NB4 (cell line): Measurements from ENCODE around the gene CCR7.

Experiments used
- DNase-seq: peaks from one replicate; pipeline ENCODE4 v3.0.0; 2010; ENCODE audit warnings: low read depth
- H3K4me3 ChIP-seq: one replicate; pipeline ENCODE4 v1.5.1; 2011; ENCODE audit warnings: mild to moderate bottlenecking, low read depth, low read length, moderate library complexity
- MYC ChIP-seq: IDR thresholded peaks from 2 replicates; pipeline ENCODE4 v1.6.1; 2011; ENCODE audit warnings: low read depth, low read length
- POLR2A ChIP-seq: IDR thresholded peaks from 2 replicates; pipeline ENCODE4 v1.6.1; 2011; ENCODE audit warnings: mild to moderate bottlenecking; ENCODE audit not compliant: insufficient read length; ENCODE audit errors: extremely low read depth
- TF ChIP-seq, protein P1 (sequence below): IDR thresholded peaks from 2 replicates; pipeline ENCODE4 v1.6.1; 2011; ENCODE audit warnings: low read depth, low read length
- TF ChIP-seq, protein P2 (sequence below): IDR thresholded peaks from one replicate; pipeline ENCODE4 v1.5.1; 2012; ENCODE audit warnings: low read depth, low read length

CCR7 gene, protein sequence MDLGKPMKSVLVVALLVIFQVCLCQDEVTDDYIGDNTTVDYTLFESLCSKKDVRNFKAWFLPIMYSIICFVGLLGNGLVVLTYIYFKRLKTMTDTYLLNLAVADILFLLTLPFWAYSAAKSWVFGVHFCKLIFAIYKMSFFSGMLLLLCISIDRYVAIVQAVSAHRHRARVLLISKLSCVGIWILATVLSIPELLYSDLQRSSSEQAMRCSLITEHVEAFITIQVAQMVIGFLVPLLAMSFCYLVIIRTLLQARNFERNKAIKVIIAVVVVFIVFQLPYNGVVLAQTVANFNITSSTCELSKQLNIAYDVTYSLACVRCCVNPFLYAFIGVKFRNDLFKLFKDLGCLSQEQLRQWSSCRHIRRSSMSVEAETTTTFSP

DNA sequence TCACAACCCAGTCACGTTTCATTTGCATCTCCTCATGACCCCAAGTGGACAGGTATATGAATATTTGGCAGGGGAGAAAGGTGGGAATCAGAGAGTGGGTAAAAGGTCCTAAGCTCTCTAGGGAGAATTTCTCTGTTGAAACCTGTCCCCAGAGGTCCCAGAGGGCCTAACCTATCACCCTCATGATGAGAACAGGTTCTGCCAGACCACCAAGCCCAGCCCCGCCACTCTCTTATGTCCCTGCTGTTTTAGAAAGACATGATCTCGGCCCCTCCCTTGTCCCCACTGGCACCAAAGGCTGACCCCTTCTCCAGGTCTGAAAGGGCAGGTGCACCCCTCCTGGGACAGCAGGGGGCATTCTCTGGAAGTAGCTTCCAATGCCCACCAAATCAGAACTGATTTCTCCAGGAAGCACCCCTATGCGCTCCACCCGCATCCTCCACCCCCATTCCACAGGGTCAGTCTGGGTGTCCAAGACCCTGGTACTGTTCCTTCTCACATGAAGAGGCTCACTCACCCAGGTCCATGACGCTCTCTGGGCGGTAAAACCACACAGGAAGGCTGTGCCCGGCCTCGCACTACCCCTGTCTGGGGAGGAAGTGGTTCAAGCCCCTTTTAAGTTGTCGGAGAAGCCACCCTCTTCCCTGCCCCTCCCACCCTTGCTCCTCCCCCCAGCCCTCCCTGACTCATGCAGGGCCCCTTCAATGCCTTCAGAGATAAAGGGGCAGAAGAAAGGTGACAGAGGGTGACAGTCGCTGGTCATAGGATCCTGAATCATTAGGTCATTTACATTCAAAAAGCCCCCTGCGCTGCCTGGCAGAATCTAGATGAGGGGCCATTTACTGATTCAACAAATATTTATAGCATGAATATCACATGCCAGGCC, at the start of gene CCR7:
Gene CCR7 (minus strand): TSS at position 590 of the 886 bp plus-strand sequence. CDS start 63 bp downstream, at position 527.
- no peak within 1 kb of the TSS for H3K4me3 ChIP-seq
- TF ChIP-seq, protein P1, sequence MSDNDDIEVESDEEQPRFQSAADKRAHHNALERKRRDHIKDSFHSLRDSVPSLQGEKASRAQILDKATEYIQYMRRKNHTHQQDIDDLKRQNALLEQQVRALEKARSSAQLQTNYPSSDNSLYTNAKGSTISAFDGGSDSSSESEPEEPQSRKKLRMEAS = peak; percentile 14; the same call in 1 of the 2 replicates
- TF ChIP-seq, protein P2, sequence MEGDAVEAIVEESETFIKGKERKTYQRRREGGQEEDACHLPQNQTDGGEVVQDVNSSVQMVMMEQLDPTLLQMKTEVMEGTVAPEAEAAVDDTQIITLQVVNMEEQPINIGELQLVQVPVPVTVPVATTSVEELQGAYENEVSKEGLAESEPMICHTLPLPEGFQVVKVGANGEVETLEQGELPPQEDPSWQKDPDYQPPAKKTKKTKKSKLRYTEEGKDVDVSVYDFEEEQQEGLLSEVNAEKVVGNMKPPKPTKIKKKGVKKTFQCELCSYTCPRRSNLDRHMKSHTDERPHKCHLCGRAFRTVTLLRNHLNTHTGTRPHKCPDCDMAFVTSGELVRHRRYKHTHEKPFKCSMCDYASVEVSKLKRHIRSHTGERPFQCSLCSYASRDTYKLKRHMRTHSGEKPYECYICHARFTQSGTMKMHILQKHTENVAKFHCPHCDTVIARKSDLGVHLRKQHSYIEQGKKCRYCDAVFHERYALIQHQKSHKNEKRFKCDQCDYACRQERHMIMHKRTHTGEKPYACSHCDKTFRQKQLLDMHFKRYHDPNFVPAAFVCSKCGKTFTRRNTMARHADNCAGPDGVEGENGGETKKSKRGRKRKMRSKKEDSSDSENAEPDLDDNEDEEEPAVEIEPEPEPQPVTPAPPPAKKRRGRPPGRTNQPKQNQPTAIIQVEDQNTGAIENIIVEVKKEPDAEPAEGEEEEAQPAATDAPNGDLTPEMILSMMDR = no peak
- DNase-seq = peak; percentile 82

DNA sequence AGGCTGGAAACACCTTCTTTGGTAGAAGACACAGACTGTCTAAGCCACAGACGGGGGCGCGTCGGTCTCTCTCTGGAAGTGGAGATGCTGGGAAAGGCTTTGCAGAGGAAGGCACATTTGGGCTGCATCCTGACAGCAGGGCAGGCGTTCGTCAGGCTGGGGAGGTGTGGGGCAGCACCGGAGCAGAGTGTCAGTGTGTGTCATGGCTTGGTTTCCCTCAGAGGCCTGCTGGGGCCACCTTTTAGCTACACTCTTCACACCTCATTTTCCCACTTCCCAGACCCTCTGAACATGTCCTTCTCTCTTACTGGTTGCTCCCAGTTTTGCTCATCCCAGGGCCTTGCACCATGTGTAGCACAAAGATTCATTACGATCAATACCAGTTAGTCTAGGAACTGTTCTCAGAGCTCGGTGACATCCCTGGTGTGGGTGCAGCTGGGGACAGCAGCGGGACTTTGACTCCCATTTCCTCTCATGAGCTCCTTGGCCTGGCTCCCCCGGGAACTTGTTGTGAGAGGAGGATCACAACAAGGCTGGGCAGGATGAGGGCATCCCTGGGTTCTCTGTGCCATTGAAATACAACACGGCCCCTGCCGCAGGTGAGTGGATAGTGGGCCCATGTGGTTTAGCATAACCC, 49.3 kb upstream of the CCR7 start:
- H3K4me3 ChIP-seq = no peak overlapping the region
- DNase-seq = no peak
- TF ChIP-seq MYC (no peak), POLR2A (no peak)
- TF ChIP-seq, protein P2 = no peak
- TF ChIP-seq, protein P1 = no peak

DNA sequence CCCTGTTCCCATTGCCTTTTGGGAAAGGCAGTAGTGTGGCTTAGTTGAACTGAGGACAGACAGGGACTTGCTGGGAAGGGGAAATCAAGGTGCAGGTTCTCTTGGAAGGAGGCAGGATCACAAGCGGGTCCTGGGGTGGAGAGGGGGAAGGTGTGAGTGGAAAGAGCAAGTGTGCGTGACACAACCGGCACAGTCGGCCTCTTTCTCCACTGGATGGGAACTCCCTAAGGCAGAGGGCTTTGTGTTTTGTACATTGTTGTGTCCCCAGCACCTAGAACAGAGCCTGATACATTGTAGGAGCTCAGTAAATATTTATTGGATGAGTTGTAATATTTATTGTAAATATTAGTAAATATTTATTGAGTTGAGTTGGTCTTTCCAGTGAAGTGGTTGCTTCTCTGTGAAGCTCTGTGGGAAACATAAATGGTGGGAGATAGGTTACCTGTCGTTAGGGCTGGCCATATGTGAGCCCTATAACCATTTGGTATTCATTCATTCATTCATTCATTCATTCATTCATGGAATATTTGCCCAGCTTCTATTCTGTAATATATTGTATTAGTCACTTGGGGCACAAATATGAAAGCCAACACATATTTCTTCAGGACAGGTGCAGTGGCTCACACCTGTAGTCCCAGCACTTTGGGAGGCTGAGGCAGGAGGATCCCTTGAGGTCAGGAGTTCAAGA, 48.3 kb upstream of the CCR7 start:
- no peak for DNase-seq
- no peak for TF ChIP-seq POLR2A
- TF ChIP-seq, protein P2 = no peak
- TF ChIP-seq, protein P1 = no peak
- TF ChIP-seq MYC = no peak
- H3K4me3 ChIP-seq = no peak overlapping the region

DNA sequence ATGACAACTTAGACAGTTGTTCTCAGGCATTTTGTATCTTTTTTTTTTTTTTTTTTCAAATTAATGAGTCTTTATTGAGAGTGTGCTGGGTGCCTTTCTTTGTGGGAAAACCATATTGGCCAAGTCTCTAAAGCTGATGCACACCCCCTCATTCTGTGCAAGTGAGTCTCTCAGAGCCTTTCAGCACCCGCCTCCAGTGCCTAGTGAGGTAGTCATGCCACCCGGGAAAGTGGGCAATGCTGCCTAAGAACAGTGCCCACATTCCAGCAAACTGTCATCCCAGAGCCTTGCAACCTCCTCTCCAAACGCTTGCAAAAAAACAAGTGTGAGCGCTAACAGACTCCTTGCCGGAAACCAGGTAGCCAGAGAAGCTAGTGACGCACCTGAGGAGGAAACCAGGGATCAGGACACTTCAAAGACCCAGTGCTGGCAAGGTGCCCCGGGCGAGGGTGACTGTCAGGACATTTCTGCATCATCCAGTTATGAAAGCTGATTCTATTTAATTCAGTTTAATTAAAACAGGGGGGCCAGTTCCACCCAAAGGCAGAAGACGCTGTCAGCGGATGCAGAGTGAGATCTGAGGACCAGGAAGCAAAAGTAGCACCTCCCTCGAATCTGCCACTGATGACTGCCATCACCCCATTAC, 47.5 kb upstream of the CCR7 start:
- no peak overlapping the region for H3K4me3 ChIP-seq
- no peak for DNase-seq
- TF ChIP-seq, protein P1 = no peak
- TF ChIP-seq POLR2A = no peak
- TF ChIP-seq, protein P2 = no peak
- no peak for TF ChIP-seq MYC
